OCI-LY1 (cell line): Measurements from ENCODE around the gene GRPEL1.

ENCODE experiments used
- CTCF ChIP-seq: fragments of 200-600 bp; sonication (generic), shearing (Covaris generic); IDR thresholded peaks from 2 replicates; pipeline ENCODE4 v1.5.1; 2017; ENCODE audit warnings: mild to moderate bottlenecking, antibody characterized with exemption, low read length, moderate library complexity, mixed read lengths
- EZH2 ChIP-seq: fragments of 200-600 bp; sonication (generic), shearing (Covaris generic); IDR thresholded peaks from 2 replicates; pipeline ENCODE4 v1.8.0; 2017; ENCODE audit warnings: borderline replicate concordance, mixed run types, mild to moderate bottlenecking, antibody characterized with exemption, low read length, moderate library complexity, mixed read lengths

- TF ChIP-seq CTCF (no peak), EZH2 (no peak)
Measured at GRCh38 chr4:7029921-7030320, 37.9 kb downstream of the GRPEL1 start.
